ENCODE data around the gene OR6K3.

The OR6K3 gene

DNA sequence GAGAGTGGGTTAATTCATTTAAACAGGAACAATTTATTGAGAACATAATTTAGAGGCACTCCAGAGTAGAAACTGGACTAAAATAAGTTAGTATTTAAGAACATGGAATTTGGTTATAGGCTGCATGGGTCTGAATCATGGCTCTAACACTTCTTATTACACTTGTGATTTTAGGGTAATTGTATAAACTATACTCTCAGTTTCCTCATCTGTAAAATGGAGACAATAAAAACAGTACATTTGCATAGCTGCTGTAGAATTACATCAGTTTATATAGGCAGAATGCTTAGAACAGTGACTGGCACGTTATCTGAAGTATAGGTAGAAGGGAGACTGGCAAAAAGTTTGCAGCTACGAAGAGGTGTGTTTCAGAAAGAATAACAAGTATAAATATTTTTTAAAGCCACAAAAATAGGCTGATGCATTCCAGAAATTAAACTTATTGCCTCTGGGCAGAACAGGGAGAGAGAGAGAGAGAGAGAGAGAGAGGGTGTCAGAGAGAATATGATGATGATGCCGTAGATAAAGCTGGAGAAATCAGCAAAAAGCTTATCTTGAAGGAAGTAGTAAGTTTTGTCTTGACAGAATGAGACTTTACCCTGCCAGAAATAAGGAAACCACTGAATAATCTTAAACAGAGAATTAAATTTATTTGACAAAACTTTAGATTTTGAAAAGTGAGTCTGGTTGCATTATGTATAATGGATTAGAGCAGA, 8.1 kb upstream of the OR6K3 start:
- TF ChIP-seq, protein P1, sequence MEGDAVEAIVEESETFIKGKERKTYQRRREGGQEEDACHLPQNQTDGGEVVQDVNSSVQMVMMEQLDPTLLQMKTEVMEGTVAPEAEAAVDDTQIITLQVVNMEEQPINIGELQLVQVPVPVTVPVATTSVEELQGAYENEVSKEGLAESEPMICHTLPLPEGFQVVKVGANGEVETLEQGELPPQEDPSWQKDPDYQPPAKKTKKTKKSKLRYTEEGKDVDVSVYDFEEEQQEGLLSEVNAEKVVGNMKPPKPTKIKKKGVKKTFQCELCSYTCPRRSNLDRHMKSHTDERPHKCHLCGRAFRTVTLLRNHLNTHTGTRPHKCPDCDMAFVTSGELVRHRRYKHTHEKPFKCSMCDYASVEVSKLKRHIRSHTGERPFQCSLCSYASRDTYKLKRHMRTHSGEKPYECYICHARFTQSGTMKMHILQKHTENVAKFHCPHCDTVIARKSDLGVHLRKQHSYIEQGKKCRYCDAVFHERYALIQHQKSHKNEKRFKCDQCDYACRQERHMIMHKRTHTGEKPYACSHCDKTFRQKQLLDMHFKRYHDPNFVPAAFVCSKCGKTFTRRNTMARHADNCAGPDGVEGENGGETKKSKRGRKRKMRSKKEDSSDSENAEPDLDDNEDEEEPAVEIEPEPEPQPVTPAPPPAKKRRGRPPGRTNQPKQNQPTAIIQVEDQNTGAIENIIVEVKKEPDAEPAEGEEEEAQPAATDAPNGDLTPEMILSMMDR (IDR thresholded peaks at IDR 0.05; ENCODE audit: low read depth, low read length, missing control alignments), result no peak
- no peak for DNase-seq (ENCODE audit: low read depth)
- no peak overlapping the region for H3K4me3 ChIP-seq (ENCODE audit: low read depth, low read length)

DNA sequence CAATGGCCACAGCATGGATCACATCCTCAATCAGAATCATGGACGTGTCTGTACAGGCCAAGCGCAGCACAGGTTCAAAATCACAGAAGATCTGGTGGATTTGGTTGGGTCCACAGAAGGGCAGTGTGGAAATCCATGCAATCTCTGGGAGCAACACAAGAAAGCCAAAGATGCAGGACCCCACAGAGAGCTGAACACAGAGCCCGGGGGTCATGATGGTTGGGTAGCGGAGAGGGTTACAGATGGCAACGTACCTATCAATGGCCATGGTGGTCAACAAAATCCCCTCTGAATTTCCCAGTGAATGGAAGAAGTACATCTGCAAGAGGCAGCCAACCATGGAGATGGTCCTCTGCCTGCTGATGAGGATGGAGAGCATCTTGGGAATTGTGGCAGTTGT, 3.9 kb upstream of the OR6K3 start:
- TF ChIP-seq, protein P1 (IDR thresholded peaks at IDR 0.05; ENCODE audit: low read depth, low read length, missing control alignments), result no peak
- no peak for DNase-seq (ENCODE audit: low read depth)
- H3K4me3 ChIP-seq (ENCODE audit: low read depth, low read length), result no peak overlapping the region

DNA sequence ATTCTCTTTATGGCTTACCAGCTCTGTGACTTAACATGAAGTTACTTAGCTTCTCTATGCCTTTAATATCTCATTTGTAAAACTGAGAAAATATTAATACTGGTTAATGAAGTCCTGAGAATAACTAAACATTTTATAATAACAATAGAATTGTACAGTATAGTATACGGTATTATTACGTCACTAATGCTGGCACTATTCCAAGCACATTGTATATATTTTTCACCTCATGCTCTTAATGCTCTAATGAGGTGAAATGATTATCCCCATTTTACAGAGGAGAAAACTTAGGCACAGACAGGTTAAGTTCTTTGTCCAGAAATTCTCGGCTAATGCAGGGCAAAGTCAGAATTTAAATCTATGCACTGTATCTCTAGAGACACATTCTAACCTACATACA, 856 bp downstream of the OR6K3 start:
- DNase-seq (ENCODE audit: low read depth), result no peak
- H3K4me3 ChIP-seq (ENCODE audit: low read depth, low read length), result no peak overlapping the region
- TF ChIP-seq, protein P1 (IDR thresholded peaks at IDR 0.05; ENCODE audit: low read depth, low read length, missing control alignments), result no peak

DNA sequence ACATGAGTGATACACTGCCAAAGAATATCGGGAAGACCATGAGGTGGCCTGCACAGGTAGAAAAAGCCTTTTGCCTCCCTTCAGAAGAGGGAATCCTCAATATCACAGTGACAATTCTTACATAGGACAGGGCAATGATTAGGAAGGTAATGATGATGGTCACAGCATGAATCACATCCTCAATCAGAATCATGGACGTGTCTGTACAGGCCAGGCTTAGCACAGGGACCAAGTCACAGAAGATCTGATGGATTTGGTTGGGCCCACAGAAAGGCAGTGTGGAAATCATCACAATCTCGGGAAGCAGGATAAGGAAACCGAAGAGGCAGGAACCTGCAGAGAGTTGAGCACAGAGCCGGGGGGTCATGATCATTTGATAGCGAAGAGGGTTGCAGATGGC, 3.2 kb downstream of the OR6K3 start:
- no peak for DNase-seq (ENCODE audit: low read depth)
- TF ChIP-seq, protein P1 (IDR thresholded peaks at IDR 0.05; ENCODE audit: low read depth, low read length, missing control alignments), result no peak
- no peak overlapping the region for H3K4me3 ChIP-seq (ENCODE audit: low read depth, low read length)

DNA sequence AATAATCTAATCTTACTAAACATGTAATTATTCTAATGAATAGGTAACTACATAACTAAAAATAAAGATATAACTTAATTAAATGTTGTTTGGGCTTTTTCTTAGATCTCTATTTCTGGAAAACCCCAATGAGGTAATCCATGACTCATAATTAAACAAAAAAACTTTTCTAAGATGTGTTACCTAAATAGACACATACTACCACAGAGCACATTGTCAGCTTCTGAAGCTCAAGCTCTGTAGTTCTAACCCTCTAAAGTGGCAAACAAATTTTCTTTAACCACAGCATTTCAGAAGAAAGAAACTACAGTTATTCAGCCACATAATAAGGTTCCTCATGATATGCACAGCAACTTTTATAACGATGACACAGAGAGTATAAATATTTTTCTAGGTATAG, 4.2 kb downstream of the OR6K3 start:
- no peak for DNase-seq (ENCODE audit: low read depth)
- H3K4me3 ChIP-seq (ENCODE audit: low read depth, low read length), result no peak overlapping the region
- TF ChIP-seq, protein P1 (IDR thresholded peaks at IDR 0.05; ENCODE audit: low read depth, low read length, missing control alignments), result no peak

DNA sequence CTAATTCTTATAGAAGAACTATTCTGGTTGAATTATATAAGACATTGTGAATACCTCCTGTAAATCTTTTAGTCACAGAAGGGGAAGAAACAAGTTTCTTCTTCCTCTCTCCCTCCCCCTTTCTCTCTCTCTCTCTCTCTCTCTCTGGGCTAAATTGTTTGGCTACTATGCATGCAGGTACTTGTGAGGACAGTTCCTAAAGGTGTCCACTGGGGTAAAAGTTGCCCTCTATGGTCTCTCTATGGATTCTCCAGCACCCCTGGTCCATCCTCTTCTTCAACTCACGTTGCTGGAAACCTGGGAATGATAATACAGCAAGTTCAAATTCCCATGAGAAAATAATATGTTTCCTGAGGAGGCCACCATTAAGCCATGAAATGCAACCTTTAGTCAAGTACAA, 5.8 kb downstream of the OR6K3 start:
- DNase-seq (ENCODE audit: low read depth), result no peak
- no peak overlapping the region for H3K4me3 ChIP-seq (ENCODE audit: low read depth, low read length)
- TF ChIP-seq, protein P1 (IDR thresholded peaks at IDR 0.05; ENCODE audit: low read depth, low read length, missing control alignments), result no peak

DNA sequence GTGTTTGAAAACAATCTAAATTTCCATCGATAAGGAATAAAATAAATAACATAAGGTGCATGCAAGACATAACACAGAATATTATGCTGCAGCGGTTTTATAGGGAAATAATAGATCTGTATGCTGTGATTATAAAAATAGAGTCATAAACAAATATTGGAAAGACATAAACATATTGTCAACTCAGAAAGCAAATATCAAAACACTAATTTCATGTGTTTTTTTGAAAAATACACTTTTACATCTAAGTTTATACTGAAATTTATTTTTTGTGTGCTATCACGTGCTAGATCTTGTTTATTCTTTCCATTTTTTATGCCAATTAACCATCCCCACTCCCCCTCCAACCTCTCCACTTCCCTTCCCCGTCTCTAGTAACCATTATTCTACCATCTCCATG, 9.4 kb downstream of the OR6K3 start:
- DNase-seq (ENCODE audit: low read depth), result no peak
- TF ChIP-seq, protein P1 (IDR thresholded peaks at IDR 0.05; ENCODE audit: low read depth, low read length, missing control alignments), result no peak
- no peak overlapping the region for H3K4me3 ChIP-seq (ENCODE audit: low read depth, low read length)

Measured in GM12864 (cell line).